ENCODE data around the gene PRELID3B.

DNA sequence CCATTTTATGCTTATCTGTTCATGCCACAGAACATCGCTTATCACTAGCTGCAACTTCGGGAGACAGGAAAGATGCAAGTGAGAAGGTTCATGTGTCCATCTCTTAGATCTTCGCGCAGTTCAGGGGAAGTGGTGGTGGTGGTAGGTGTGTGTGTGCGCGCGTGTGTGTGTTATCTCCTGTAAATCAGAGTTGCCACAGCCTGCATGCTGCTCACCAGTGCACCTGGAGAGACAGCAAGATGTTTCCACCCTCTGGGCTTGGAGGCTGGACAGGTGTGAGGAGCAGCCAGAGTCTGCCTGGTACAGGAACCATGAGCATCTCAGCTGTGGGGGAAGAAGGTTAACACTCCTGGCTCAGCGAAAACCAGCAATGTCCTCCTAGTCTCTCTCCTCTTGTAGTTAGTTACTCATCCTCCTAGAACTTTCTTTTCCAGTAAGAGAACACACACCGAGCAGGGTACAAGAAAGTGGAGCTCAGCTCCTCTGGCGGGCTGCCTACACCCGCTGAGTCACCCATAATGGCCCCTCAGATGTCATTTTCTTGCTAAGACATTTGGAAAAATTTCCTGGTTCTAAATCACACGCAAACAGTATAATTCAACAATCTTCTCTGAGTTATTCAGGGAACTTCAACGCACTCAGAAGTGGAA, 28.5 kb downstream of the PRELID3B start:
- TF ChIP-seq POLR2A (IDR thresholded peaks at IDR 0.05): no peak
- TF ChIP-seq POLR2AphosphoS5 (IDR thresholded peaks at IDR 0.05): no peak

Measured in prostate gland (tissue), 1 donor.